Cardiac ventricle fibroblast (primary cell): ENCODE results near the gene HTR2B. TPM values are rescaled to one million over a fixed set of nuclear protein-coding genes. Genes with fewer than 3 reads are reported as not detected.

Experiments used
- total RNA-seq: library from RNA; depleted of rRNA; stranded (reverse); fragments of >200 nt; gene quantifications from 2 replicates; pipeline ENCODE4 v1.2.3, GENCODE V29; 2015

HTR2B gene
- 4.1 and 4.3 TPM in 2 replicates for total RNA-seq

DNA sequence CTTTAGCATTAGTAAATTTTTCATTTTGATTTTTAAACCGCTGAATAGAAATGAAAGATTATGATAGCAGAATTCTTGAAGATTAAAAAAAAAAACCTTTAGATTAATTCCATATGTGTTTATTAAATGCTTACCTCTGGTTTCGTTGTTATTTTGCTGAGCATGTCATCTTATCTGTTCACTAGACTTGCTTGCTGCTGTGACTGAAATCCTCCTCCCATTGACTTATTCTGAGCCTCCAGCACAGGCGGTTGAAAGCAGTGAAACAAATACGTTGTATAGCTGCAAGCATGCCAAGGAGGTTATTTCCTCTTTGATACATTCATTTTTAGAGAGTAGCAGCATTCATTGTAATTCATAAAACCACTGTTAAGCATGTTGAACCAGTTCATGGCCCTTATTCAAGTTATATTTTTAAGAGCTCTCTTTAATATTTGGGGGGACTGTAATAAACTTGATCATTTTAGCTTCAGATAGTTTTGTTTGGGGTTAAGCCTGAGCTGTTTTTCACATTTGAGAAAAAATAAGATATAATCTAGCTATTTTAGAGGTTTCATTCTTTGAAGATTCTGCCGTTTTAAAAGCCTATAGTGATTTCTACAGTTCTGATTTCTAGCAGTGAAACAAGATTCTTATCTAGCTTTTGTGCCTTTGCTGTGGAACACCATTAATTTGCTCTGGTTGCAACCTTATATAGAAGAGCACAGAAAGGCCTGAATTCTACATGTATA is at the start of gene HTR2B:
Gene HTR2B (minus strand): TSS at position 205 of the 731 bp plus-strand sequence. CDS start 1,278 bp downstream, outside the sequence.

Other genes with a start within 250 kb of the HTR2B start
- gene GPR55, start 199.8 kb downstream of the HTR2B start, total RNA-seq: not detected in 2 replicates
- not detected in 2 replicates for gene SPATA3, start 128.9 kb downstream of the HTR2B start, total RNA-seq
- gene C2orf72, start 87.5 kb downstream of the HTR2B start, total RNA-seq: 0.19 and 0.20 TPM in 2 replicates
- 51.0 and 58.2 TPM in 2 replicates for gene PSMD1, start 68.2 kb downstream of the HTR2B start, total RNA-seq
- 11.4 and 14.3 TPM in 2 replicates for gene ARMC9, start 73.6 kb upstream of the HTR2B start, total RNA-seq